GM19240 (cell line): ENCODE data around the gene CDT1.

Experiments used
- DNase-seq: peaks from one replicate; pipeline ENCODE4 v3.0.0; 2011; ENCODE audit warnings: low spot score; ENCODE audit not compliant: insufficient read length

CDT1 gene

DNA sequence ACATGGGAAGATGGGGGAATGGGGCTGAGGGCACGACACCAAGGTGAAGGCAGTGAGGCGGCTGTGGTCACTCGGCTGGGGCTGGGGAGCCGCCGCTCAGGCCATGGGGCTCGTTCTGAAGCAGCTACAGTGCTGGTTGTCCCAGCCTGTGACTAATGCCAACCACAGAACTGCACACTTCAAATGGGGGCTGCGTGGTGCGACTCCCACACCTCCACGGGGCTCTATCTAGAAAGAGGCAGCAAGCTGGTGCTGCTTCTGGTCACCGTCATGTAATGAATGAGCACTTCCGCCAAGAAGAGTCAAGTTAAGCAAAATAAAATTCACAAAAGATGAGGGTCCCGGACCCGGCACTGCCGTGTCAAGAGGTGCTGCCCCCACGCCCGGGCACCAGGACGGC lies 33.2 kb downstream of the CDT1 start:
- no peak for DNase-seq

DNA sequence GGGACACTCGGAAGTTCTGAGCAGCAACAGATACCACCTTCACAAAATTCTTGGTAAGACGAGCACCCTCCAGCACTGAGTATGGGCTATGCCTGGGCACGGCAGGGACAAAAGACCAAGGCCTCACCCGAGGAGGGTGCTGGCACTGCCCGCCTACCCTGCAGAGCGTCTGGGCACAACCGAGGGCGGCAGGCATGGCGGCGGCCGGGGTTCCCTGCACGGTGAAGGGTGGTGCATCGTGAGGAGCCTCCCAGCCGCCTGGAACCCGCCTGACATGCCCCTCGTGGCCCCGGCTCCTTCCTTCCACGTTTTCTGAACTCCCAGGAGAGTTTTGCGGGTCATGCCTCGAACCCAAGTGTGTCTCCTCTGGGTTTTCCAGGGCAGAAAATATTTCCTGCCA lies 34.2 kb downstream of the CDT1 start:
- DNase-seq: no peak

DNA sequence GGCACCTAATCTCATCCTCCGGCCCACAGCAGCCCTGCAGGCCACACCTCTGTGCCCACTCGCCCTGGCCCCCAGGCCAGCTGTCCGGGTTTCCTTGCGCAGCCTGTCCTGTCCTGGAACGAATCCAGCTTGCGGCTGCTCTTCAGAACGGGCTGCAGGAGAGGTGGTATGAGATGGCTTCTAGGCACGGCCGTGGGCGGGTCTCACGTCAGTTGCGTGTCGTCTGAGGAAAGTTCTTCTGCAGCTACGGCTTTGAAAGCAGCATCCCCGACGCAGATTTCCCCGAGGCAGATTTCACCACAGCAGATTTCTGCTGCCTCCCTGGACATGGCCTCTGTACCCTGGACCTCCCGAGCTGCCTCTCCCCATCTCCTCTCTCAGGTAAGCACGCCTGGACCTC lies 35.0 kb downstream of the CDT1 start:
- DNase-seq: no peak

DNA sequence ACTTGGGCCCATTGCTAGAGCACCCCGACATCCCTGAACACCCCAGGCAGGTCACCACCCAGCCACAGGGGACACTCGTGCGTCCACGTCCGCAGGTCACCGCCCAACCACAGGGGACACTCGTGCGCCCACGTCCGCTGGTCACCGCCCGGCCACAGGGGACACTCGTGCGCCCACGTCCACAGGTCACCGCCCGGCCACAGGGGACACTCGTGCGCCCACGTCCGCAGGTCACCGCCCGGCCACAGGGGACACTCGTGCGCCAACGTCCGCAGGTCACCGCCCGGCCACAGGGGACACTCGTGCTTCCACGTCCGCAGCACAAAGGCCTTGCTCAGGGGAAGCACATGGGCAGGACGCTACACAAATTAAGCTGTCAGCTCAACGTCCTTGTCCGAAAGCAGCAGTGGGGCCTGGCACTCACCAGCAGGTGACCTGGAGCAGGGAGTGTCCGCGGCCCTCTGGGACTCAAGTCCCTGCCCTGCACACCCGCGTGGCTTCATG lies 35.5 kb downstream of the CDT1 start:
- DNase-seq: no peak

DNA sequence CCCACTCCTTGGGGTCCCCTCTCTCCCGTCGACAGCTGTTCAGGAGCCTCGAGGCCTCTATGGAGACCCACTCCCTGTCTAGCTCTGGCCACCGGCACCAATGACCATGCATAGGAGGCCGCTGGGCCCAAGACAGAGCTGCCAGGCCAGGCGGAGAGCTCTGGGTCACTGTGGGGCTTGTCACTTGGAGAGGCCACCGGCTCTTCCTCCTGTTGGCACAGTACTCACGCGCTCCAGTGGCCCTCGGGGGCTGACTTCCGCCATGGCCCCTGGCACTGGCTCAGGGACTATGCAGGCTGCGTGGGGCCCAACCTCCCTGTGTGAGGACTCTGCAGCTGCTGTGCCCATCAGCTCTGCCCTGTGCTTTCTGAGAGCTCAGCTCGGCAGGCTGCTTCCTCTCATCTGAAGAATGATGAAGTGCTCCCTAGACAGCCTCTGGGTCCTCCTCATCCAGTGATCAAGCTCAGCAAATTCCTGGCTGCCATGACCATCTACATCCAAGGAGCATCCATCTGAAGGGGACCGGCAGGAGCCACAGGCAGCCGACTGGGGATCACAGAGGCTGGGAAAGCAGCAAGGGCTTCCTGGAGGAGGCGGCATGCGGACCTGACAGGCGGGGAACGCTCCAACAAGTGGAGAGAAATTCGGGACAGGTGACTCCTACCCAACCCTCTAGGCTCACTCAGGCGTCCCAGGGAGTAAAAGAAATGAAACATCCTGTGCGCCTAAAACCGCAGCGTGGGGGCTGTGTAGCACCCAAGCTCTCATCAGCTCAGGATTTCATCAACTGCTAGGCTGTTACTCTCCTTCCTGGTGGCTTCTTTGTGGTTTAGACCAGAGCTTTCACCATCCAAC lies 36.4 kb downstream of the CDT1 start:
- no peak for DNase-seq

DNA sequence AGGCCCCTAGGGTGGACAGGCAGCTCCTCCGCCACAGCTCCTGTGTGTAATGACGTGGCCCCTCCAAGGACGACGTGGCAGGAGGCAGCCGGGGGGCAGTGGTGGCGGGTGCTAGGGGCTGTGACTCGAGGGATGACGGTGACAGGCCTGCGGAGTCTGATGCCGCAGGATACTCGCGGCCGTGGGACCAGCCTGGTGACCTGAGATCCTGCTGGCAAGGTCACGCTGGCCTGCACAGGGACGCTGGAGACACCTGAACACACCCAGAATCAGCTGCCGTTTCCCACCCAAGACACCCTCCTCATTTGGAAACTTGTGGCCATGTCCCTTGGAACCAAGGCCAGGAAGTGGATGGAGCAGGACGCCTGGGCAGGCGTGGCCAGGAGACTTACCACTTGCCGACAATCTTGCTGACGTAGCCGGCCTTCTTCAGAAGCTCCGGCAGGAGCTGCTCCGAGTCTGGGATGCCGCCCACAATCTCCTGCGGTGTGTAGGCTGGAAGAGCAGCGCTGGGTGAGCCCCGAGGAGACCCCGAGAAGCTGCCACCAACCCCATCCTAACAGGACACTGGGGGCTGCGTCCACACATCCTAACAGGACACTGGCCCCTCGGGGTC lies 37.1 kb downstream of the CDT1 start:
- no peak for DNase-seq

DNA sequence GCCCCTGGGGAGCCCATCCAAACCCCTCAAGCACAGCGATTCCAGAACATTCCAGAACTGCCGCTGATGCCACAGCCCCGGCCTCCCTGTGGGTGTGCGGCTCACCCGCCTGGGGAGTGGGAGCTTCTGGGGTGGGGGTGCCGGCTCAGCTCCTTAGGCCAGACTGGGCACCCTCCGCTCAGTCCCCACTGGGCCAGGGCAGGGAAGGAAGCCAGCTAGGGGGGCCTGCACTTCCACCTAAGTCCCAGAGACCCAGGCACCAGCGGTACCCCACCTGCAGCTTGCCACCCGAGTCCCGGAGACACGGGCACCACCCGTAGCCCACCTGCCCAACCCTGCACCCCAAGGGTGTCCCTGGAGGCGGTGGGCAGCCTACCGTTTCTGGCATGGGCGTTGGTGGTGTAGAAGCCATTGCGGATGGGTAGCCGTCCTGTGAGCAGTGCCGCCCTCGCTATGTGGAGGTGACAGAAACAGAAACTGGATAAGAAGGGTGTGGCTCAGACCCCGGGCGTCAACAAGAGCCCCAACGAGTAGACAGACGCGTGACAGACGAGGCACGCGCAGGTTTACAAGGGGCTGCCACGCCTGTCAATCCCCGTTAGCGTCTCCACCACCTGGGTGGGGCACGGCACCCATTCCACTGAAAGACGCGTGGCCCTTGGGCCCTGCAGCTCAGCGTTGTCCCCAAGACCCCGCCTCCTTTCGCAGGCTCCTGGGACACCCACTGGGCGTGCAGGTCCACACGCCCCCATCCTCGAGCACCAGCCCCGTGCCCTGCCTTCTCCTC lies 38.1 kb downstream of the CDT1 start:
- DNase-seq: no peak

DNA sequence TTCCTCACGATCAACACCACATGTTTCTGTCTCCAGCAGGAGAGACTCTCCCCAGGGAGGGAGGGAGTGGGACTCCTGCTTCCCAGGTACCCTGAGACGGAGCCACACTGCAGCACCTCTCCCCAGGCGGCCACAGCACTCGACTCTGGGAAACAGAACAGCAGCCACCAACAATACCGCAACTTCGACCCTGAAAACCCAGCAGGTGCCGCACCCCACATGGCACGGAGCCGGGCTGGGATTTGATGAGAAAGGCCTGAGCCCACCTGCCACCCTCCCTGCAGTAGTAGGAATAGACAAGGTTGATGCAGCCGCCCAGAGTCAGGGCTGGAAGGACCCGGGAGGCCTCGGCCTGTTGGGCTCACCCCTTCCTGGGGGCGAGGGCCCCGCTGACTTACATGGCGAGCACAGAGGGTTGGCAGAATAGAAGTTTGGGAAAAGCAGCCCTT lies 38.7 kb downstream of the CDT1 start:
- DNase-seq: no peak

DNA sequence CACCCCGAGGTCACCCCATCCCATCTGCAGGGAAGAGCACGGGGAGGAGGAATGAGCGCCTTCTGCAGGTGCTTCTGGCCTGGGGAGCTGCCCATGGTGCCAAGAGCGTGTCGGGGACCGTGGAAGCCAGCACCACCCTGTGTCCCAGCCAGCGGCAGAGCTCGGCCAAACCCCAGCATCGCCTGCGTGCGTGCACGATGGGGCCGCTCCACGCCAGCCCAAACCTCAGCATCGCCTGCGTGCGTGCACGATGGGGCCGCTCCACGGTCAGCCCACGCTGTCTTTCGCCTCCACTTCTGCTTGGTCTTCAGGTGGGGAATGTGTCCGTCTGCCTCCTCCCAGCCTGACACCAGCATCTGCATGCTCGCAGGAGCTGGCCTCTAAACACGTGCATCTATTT lies 39.2 kb downstream of the CDT1 start:
- DNase-seq: no peak

DNA sequence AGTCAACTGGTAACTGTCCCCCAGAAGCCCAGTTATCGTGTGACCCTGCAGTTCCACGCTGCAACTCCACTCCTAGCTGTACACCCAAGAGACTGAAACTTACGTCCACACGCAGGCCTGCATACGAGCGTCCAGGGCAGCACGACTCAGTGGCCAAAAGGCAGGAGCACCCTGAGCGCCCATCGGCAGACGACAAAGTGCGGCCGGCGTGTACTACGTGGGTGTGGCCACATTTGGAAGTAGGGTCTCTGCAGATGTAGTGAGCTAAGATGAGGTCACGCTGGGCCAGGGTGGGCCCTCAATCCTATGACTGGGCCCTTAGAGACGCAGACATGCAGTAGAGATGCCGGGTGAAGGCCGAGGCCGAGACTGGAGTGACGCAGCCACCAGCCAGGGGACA lies 39.7 kb downstream of the CDT1 start:
- no peak for DNase-seq

DNA sequence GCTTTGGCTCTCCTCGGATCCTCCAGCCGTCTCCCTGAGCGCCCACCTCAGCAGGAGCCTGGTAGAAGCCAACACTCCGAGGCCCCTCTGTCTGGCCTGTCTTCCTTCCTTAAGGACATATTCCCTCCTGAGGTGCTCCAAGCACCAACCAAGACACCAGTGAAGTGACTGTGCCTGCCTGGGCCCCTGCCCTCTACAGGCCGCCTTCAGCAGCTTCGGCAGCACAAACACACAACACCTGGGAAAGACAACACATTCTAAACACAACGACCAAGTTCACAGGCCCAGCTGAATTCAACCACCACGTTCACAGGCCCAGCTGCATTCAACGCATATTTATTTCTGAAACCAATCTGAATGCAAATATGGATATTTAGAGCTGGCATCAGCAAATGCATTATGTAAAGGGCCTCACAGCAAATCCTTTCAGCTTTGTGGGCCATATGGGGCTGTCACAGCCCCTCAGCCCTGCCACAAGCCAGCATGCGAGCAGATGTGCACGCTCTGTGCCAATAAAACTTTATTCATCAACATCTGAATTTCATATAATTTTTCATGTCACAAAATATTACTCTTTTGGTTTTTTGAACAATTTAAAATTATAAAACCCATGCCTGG lies 40.9 kb downstream of the CDT1 start:
- no peak for DNase-seq

DNA sequence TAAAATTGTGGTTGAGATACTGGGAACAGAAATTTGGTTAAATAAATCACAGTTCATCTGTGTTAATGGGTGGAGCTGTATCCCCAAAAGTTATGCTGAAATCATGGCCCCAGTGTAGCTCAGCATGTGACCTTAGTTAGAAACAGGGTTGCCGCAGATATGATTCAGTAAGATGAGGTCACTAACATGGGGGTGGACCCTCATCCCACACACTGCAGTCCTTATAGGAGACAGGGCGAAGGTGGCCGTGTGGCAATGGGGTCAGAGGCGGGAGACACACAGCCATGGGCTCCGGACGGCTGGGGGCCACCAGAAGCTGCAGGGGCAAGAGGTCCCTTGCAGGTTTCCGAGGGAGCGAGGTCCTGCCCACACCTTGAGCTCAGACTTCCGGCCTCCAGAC lies 42.5 kb downstream of the CDT1 start:
- no peak for DNase-seq

DNA sequence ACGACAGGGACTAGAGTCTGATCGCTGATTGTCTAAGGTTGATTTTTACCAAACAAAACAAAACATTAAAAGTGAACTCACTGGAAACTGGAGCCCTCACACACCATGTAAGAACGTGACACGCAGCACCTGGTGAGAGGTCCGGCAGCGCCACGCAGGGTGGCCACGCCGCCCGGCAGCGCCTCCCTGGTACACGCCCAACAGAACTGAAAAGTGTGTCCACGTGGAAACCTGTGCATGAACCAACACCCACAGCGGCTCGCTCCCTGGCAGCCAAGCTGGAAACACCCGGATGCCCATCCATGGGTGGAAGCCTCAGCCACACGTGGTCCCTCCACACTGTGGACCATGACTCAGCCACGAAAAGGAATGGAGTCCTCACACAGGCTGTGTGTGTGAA lies 44.1 kb downstream of the CDT1 start:
- DNase-seq: no peak

DNA sequence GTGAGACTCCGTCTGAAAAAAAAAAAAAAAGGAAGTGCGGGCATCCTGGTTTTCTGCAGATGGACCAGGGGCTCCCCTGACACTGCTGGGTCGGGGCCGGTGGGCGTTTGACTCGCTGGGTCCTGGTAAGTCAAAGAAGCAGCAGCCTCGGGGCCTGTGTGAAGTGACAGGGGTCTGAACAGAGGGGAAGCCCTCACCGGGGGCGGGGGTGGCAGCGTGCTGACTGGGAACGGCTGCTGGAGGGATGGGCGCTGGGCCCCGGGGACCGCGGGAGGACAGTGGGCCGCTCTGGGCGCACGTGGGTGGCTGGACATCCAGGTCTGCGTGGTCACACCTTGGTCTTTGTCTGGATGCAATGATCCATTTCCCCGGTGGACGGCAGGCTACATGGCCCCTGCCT lies 45.0 kb downstream of the CDT1 start:
- DNase-seq: no peak

DNA sequence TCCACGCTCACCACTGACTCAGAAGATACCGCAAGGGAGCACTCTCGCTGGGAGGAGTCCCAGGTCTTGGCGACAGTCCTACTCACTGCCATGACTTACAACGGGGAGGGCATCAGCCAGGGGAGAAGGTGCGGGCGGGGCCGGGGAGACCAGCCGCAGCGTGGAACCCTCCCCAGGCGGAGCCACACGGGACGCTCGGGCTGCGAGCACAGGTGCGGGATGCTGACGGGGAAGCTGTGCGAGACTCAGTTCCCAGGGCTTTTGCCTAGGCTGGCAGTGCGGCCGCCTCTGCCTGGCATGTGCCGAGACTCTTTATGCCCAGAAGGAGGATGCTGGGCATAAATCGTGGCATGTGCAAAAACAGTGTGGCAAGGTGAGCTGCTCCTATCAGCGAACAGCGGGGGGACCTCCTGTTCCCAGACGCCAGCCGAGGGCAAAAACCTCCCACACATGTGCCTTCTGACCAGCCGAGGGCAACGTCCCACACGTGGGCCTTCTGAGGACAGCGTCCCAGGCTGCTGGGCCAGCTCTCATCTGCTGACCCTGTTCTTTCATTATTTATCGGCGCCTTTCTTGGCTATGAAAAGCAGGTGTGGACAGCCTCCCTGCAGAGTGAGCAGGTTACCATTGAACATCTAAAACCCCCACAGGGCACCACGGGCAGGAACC lies 47.1 kb downstream of the CDT1 start:
- DNase-seq: no peak

DNA sequence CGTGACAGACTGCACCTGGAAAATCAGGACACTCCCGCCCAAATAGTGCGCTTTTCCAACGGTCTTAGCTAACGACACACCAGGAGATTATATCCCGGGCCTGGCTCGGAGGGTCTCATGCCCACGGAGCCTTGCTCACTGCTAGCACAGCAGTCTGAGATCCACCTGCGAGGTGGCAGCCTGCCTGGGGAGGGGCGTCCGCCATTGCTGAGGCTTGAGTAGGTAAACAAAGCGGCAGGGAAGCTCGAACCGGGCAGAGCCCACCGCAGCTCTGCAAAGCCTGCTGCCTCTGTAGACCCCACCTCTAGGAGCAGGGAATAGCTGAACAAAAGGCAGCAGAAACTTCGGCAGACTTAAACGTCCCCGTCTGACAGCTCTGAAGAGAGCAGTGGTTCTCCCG lies 48.0 kb downstream of the CDT1 start:
- no peak for DNase-seq

DNA sequence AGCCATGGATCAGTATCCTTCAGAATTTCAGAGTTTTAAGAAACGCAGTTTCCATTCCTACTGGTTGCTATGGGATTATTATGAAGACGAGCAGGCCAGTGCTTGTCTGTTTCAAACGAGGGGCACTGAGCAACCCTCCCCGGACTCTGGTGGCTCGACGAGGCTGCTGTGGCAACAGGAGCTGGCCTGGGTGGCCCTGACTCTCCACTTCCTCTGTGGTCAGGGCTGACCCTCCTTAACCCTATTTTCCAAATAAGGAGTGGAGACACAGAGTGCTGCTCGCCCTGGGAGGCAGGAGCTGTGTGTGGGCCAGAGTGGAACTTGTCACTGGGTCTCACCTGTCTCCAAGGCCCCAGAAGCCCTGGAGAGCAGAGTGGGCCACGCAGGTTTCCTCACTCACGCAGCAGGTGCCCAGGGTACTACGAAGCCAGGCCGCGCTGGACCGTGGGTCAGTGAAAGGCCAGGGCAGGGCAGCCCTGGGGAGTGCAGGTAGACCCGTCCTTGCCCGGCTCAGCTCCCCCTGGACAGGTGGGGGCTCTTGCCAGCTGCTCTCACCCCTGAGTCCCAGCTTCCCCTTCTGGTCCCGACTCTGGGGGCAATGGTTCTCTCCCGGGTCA lies 49.8 kb downstream of the CDT1 start:
- no peak for DNase-seq

DNA sequence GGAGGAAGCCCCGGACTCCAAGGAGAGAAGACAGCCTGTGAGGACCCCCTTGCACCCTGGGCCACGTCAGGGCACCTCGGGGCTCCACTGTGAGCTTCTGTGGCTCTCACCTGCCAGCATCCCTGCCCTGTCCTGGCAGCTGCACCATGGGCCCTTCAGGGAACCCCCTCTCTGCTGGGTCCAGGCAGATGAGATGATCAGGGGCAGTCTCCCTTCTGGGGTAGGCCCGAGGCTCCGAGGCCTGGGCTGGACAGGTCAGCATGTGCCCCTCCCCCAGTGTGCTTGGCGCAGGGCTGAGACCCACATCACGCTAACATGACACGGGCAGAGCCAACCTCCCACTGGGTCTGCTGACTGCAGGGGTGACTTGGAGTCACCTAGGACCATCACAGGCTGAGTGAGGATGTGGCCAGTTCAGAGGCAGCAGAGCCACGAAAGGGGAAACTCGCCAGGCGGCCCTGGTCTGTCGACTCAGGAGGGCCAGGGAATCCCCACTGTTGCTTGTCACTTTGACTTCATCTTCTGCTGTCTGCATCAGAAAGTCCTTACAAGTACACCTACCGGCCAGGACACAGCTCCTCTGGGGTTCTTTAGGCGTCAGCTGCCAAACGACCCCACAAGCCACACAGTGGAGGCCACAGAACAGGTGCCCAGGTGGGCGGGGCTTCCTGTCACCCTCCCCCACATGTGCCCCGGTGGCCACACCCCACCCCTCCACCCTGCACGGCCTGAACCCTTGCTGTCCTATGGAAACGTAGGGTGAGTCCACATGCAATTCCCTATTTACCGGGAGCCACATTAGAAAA lies 50.9 kb downstream of the CDT1 start:
- peak; percentile 46 for DNase-seq

DNA sequence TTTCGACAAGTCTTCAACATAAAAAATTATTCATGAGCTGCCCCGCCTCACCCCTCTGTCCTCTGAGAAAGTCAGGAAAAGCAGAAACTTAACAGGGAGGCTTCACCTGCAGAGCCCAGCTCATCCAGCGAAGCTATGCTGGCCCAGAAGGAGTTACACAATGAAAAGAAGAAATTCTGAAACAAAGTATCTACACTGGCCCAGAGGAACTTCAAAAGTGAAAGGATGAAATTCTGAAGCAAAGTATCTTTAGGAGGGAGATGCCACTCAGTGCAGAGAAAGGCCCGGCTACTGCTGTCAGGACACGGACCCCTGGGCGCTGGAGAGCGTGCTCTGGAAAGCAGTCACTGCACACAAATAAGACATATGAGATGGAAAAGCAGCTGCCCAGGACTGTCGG lies 51.6 kb downstream of the CDT1 start:
- DNase-seq: no peak

DNA sequence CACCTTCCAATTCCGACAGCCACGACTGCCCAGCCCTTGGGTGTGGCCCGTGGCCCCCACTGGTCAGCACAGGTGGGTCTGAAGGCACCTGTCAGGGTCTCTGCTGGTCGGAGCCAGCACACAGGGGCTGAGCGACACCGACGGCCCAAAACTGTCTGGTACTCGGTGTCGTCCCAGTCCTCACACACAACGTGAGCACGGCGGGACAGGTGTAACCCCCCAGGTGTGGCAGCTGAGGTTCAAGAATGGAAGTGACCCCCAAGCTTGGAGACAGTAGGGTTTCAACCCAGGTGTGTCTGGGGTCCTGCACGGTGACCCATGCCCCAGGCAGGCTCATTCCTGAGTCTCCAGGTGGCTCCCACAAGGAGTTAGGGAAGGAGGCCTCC lies 52.1 kb downstream of the CDT1 start:
- DNase-seq: no peak
